Measurements from ENCODE around the gene ADPRM. TPM values are rescaled to one million over a fixed set of nuclear protein-coding genes. Genes with fewer than 3 reads are reported as not detected.

ADPRM gene
- total RNA-seq, 1 experiment from 2014 or later: 5.1 TPM

- Histone ChIP-seq H3K9me3 (ENCODE audit: control insufficient read depth, low read depth, low read length) (no peaks in the 10 kb centered on the region), H3K18ac (ENCODE audit: insufficient read length, low read depth, low read length) (no peak overlapping the region), H2AFZ (ENCODE audit: low read length) (no peak overlapping the region), H4K8ac (replicated peaks; ENCODE audit: insufficient read length, low read depth, low read length) (no peak overlapping the region), H2BK15ac (ENCODE audit: low read depth, low read length) (no peak overlapping the region), H3K14ac (ENCODE audit: insufficient read depth, low read length) (no peak overlapping the region), H4K91ac (ENCODE audit: insufficient read length, low read depth, low read length) (no peak overlapping the region), H3K27me3 (ENCODE audit: insufficient read depth, low read length) (no peaks in the 10 kb centered on the region), H2BK12ac (ENCODE audit: insufficient read length, low read depth, low read length) (no peak overlapping the region), H3K9ac (ENCODE audit: extremely low read depth, insufficient read length, low read length) (no peak overlapping the region), H3K23me2 (ENCODE audit: insufficient read length, low read depth, low read length, poor library complexity, severe bottlenecking) (no peaks in the 10 kb centered on the region), H2BK20ac (ENCODE audit: low read depth, low read length, poor library complexity, severe bottlenecking) (no peak overlapping the region), H3T11ph (ENCODE audit: low read length) (no peak overlapping the region), H3K23ac (ENCODE audit: insufficient read length, low read depth, low read length) (no peak overlapping the region), H2AK5ac (ENCODE audit: insufficient read length, low read length) (no peak overlapping the region), H2BK120ac (ENCODE audit: low read depth, low read length, poor library complexity, severe bottlenecking) (no peak overlapping the region), H2BK5ac (ENCODE audit: insufficient read length, low read length) (no peak overlapping the region), H4K5ac (ENCODE audit: insufficient read length, low read depth, low read length) (no peak overlapping the region), H3K4me1 (ENCODE audit: insufficient read depth, low read length) (no peaks in the 10 kb centered on the region), H3K4ac (ENCODE audit: low read depth, low read length) (no peak overlapping the region), H3K4me2 (ENCODE audit: insufficient read depth, insufficient read length, low read length) (no peak overlapping the region), H3K56ac (ENCODE audit: insufficient read length, low read depth, low read length) (no peak overlapping the region), H3K27ac (ENCODE audit: insufficient read length, low read depth, low read length) (no peak overlapping the region), H3K79me1 (ENCODE audit: insufficient read depth, low read depth, low read length, poor library complexity, severe bottlenecking) (no peaks in the 10 kb centered on the region), H3K79me2 (ENCODE audit: insufficient read depth, low read length) (no peaks in the 10 kb centered on the region), H4K20me1 (ENCODE audit: control insufficient read depth, insufficient read depth, insufficient read length) (no peaks in the 10 kb centered on the region)
- no peak overlapping the region for H3K4me3 Mint-ChIP-seq
- no peak overlapping the region for H3K27ac Mint-ChIP-seq
- peaks cover 3 to 41% (median 35%) of the 10 kb centered on the region in 3 experiments; a peak in 5 of 7 replicates for H3K36me3 Mint-ChIP-seq (ENCODE audit: insufficient read depth in 1 of 3, low read depth in 3 of 3)
- WGBS (ENCODE audit: extremely low coverage, insufficient read length, low lambda C conversion rate): 100% methylated on average over 1 of the region's 5 CpGs
- peaks cover 4 to 8% of the 10 kb centered on the region in 2 experiments for H3K4me1 Mint-ChIP-seq
- H3K9me3 Mint-ChIP-seq: no peaks in the 10 kb centered on the region
- TF ChIP-seq CTCF (conservative IDR thresholded peaks at IDR 0.05): no peak
- no peaks in the 10 kb centered on the region for H3K27me3 Mint-ChIP-seq (ENCODE audit: low read depth)
- no peak for DNase-seq
These were observed 8.3 kb downstream of the ADPRM start for GRCh38 chr17:10705727-10706126.
